A549 (cell line): ENCODE measurements around the gene PRR12. TPM values are rescaled to one million over a fixed set of nuclear protein-coding genes. Genes with fewer than 3 reads are reported as not detected.

ENCODE experiments used
- ATAC-seq, 2 experiments: fragments of 200-7000 bp in 1 of 2; fragments of >200 bp in 1 of 2; cut with Nextera tagmentation in 1 of 2; cut with Tn5 transposase in 1 of 2; 3 replicates each; pipeline versions ENCODE4 v1.8.0 to v1.9.1; 2018 to 2020; ENCODE audit warnings: mild to moderate bottlenecking in 1 of 2, moderate library complexity in 1 of 2
- CTCF ChIA-PET: fragments of 300-600 bp; sonication (Branson Sonifier 250); formaldehyde crosslinking; extraction: SDS; loops from one replicate; lab custom pipeline; 2021; ENCODE audit warnings: antibody characterized with exemption, inconsistent platforms; lab: Yijun Ruan, JAX
- POLR2A ChIA-PET: fragments of 350-600 bp; formaldehyde crosslinking; extraction: SDS; loops from one replicate; lab custom pipeline; 2021; ENCODE audit warnings: antibody characterized with exemption, inconsistent platforms; lab: Yijun Ruan, JAX
- DNase-seq, 2 experiments: peaks; one replicate each; pipeline versions ENCODE4 v3.0.0 to v3.0.0-alpha.2; 2011 to 2016; ENCODE audit warnings: low read depth in 1 of 2, low spot score in 1 of 2
- FAIRE-seq: peaks from 2 replicates; lab custom pipeline; 2011; peaks lifted over from hg19 to GRCh38; lab: Jason Lieb, UNC
- H3K27ac ChIP-seq, 2 experiments: fragments of >200 bp; sonication (Bioruptor Twin); formaldehyde crosslinking; 3 replicates each; pipeline ENCODE4 v1.5.1; 2016 to 2017
- H3K4me1 ChIP-seq: fragments of >200 bp; sonication (Bioruptor Twin); formaldehyde crosslinking; 3 replicates; pipeline ENCODE4 v1.6.1; 2016
- H3K4me2 ChIP-seq: fragments of >200 bp; sonication (Bioruptor Twin); formaldehyde crosslinking; 3 replicates; pipeline ENCODE4 v1.6.1; 2016
- H3K4me3 ChIP-seq: fragments of >200 bp; sonication (Bioruptor Twin); formaldehyde crosslinking; 3 replicates; pipeline ENCODE4 v1.5.1; 2016
- H3K9me3 ChIP-seq: fragments of >200 bp; sonication (Bioruptor Twin); formaldehyde crosslinking; 3 replicates; pipeline ENCODE4 v1.6.1; 2016
- CHD2 ChIP-seq: fragments of 150-350 bp; IDR thresholded peaks from 2 replicates; pipeline ENCODE4 v1.6.1; 2014; ENCODE audit warnings: low read length; ENCODE audit not compliant: partially characterized antibody
- CHD4 ChIP-seq: fragments of 200-600 bp; sonication (generic); IDR thresholded peaks from 2 replicates; pipeline ENCODE4 v1.6.1; 2016; ENCODE audit warnings: antibody characterized with exemption, mild to moderate bottlenecking, borderline replicate concordance
- EP300 ChIP-seq, 2 experiments: fragments of >200 bp; sonication (Bioruptor Twin); formaldehyde crosslinking; IDR thresholded peaks; 2 replicates in 1 of 2; 3 replicates in 1 of 2; pipeline ENCODE4 v1.6.1; 2016 to 2017
- ESRRA ChIP-seq: fragments of 150-350 bp; IDR thresholded peaks from 2 replicates; pipeline ENCODE4 v1.6.1; 2014; ENCODE audit warnings: mild to moderate bottlenecking, low read length, borderline replicate concordance
- FOXS1 ChIP-seq: fragments of 250-450 bp; sonication (Bioruptor Pico); IDR thresholded peaks from 2 replicates; pipeline ENCODE4 v1.5.0; 2020; ENCODE audit warnings: mild to moderate bottlenecking, moderate library complexity
- GATA3 ChIP-seq: IDR thresholded peaks from 2 replicates; pipeline ENCODE4 v1.6.1; 2012; ENCODE audit warnings: borderline replicate concordance
- HEYL ChIP-seq: fragments of 250-450 bp; sonication (Bioruptor Pico); IDR thresholded peaks from 2 replicates; pipeline ENCODE4 v1.8.0; 2021; ENCODE audit warnings: mild to moderate bottlenecking, moderate library complexity
- HOXB13 ChIP-seq: fragments of 250-450 bp; sonication (Bioruptor Pico); IDR thresholded peaks from 2 replicates; pipeline ENCODE4 v1.5.0; 2020; ENCODE audit warnings: low read depth, mild to moderate bottlenecking, moderate library complexity
- HOXB5 ChIP-seq: fragments of 250-450 bp; sonication (Bioruptor Pico); IDR thresholded peaks from 2 replicates; pipeline ENCODE4 v1.5.0; 2020; ENCODE audit warnings: mild to moderate bottlenecking, moderate library complexity
- KDM1A ChIP-seq: fragments of 200-600 bp; sonication (generic); IDR thresholded peaks from 2 replicates; pipeline ENCODE4 v1.6.1; 2016; ENCODE audit warnings: low read depth, mild to moderate bottlenecking
- MAFK ChIP-seq: fragments of 450-650 bp; IDR thresholded peaks from 2 replicates; pipeline ENCODE4 v1.6.1; 2014; ENCODE audit not compliant: partially characterized antibody
- NPAS2 ChIP-seq: fragments of 250-450 bp; sonication (Bioruptor Pico); IDR thresholded peaks from 2 replicates; pipeline ENCODE4 v1.8.0; 2022; ENCODE audit warnings: mild to moderate bottlenecking, moderate library complexity, borderline replicate concordance
- PHF8 ChIP-seq: fragments of 200-600 bp; sonication (generic); IDR thresholded peaks from 2 replicates; pipeline ENCODE4 v1.6.1; 2016; ENCODE audit warnings: low read depth, mild to moderate bottlenecking, antibody characterized with exemption, moderate library complexity, borderline replicate concordance
- POLR2AphosphoS2 ChIP-seq: conservative IDR thresholded peaks from 2 replicates; pipeline ENCODE4 v1.6.1; 2012; ENCODE audit warnings: low read length, improper control_type of control experiment, inconsistent platforms
- RAD21 ChIP-seq, 2 experiments: fragments of >200 bp in 1 of 2; sonication (Bioruptor Twin) in 1 of 2; formaldehyde crosslinking in 1 of 2; IDR thresholded peaks in 1 of 2; conservative IDR thresholded peaks in 1 of 2; 2 replicates in 1 of 2; 3 replicates in 1 of 2; pipeline ENCODE4 v1.6.1; 2012 to 2018; ENCODE audit warnings: inconsistent platforms in 1 of 2
- RCOR1 ChIP-seq: fragments of 150-350 bp; IDR thresholded peaks from 2 replicates; pipeline ENCODE4 v1.6.1; 2014; ENCODE audit warnings: antibody characterized with exemption, low read length, low read depth
- RNF2 ChIP-seq: fragments of 200-600 bp; sonication (generic); IDR thresholded peaks from 2 replicates; pipeline ENCODE4 v1.6.1; 2016; ENCODE audit warnings: low read depth, mild to moderate bottlenecking, antibody characterized with exemption, moderate library complexity, borderline replicate concordance
- TFCP2L1 ChIP-seq: fragments of 250-450 bp; sonication (Bioruptor Pico); IDR thresholded peaks from 2 replicates; pipeline ENCODE4 v1.5.0; 2021; ENCODE audit warnings: mild to moderate bottlenecking
- ZFP36 ChIP-seq: fragments of 450-650 bp; IDR thresholded peaks from 2 replicates; pipeline ENCODE4 v1.6.1; 2014; ENCODE audit warnings: borderline replicate concordance; ENCODE audit not compliant: partially characterized antibody
- WGBS: methylation state at CpG from one replicate; pipeline ENCODE4 v1.1.6; 2017; ENCODE audit errors: missing lambda C conversion rate; 5-methylcytosine and 5-hydroxymethylcytosine counted together
- polyA plus RNA-seq, 4 experiments: library from polyadenylated mRNA; depleted of rRNA in 3 of 4; stranded (reverse); fragments of >200 nt; fragmentation: RNase III in 1 of 4; extraction: RNeasy Plus Mini Kit Qiagen cat#74134 plus additional on column Dnase treatment in 1 of 4; gene quantifications; 2 replicates in 3 of 4; 3 replicates in 1 of 4; pipeline ENCODE4 v1.2.3, GENCODE V29; 2011 to 2017
- TF ChIP-seq, protein P1 (sequence below): fragments of >200 bp; sonication (Bioruptor Twin); formaldehyde crosslinking; IDR thresholded peaks from 3 replicates; pipeline ENCODE4 v1.6.1; 2016
- TF ChIP-seq, protein P2 (sequence below): IDR thresholded peaks from 2 replicates; pipeline ENCODE4 v1.6.1; 2012
- TF ChIP-seq, protein P3 (sequence below): fragments of >200 bp; sonication (Bioruptor Twin); formaldehyde crosslinking; IDR thresholded peaks from 3 replicates; pipeline ENCODE4 v1.5.1; 2016
- TF ChIP-seq, protein P4 (sequence below): IDR thresholded peaks from 2 replicates; pipeline ENCODE4 v1.6.1; 2012
- TF ChIP-seq, protein P5 (sequence below): fragments of >200 bp; sonication (Bioruptor Twin); formaldehyde crosslinking; IDR thresholded peaks from 2 replicates; pipeline ENCODE4 v1.6.1; 2016
- TF ChIP-seq, protein P6 (sequence below): fragments of 250-450 bp; sonication (Bioruptor Pico); IDR thresholded peaks from 2 replicates; pipeline ENCODE4 v1.5.0; 2020; ENCODE audit warnings: low read depth, mild to moderate bottlenecking, moderate library complexity

PRR12 gene
- polyA plus RNA-seq, 2 of the 4 experiments (the other 2 are of a cell fraction), result 0.78 to 15.6 TPM

DNA sequence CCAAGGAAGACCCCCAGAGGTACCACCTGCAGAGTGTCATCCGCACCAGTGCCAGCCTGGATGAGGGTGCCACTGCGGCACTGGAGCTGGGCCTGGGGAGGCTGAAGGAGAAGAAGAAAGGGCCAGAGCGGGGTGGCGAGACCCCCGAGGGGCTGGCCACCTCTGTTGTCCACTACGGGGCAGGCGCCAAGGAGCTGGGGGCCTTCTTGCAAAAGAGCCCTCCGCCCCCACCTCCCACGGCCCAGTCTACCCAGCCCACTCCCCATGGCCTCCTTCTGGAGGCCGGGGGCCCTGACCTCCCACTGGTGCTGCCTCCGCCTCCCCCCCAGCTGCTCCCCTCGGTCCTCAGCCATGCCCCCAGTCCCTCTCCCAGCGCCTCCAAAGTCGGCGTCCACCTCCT, 5.4 kb downstream of the PRR12 start:
- Histone ChIP-seq H3K9me3 (no peaks in the 10 kb centered on the region), H3K4me3 (no peak overlapping the region)
- CTCF ChIA-PET, result interaction anchor here (0.8 to 3.1 kb wide), 6 partner anchors 14 to 75 kb away, joined by 3 to 13 read pairs (median 5); no protein-coding TSS in a partner anchor
- TF ChIP-seq RNF2, result no peak
- no peak for TF ChIP-seq MAFK
- TF ChIP-seq PHF8, result no peak
- no peak for TF ChIP-seq EP300 (IDR thresholded peaks at IDR 0.05)
- no peak for TF ChIP-seq RCOR1
- TF ChIP-seq KDM1A, result no peak
- no peak for TF ChIP-seq GATA3
- TF ChIP-seq, all 56 proteins: peak for 0
- POLR2A ChIA-PET, result no interaction called here
- Histone ChIP-seq H3K4me2 (no peak overlapping the region), H3K27ac (no peak overlapping the region), H3K4me1 (peaks cover 7% of the 10 kb centered on the region)
- FAIRE-seq, result no peak
- no peak for ATAC-seq
- DNase-seq, result no peak
- WGBS, result 94% methylated on average over 14 of the region's 15 CpGs

DNA sequence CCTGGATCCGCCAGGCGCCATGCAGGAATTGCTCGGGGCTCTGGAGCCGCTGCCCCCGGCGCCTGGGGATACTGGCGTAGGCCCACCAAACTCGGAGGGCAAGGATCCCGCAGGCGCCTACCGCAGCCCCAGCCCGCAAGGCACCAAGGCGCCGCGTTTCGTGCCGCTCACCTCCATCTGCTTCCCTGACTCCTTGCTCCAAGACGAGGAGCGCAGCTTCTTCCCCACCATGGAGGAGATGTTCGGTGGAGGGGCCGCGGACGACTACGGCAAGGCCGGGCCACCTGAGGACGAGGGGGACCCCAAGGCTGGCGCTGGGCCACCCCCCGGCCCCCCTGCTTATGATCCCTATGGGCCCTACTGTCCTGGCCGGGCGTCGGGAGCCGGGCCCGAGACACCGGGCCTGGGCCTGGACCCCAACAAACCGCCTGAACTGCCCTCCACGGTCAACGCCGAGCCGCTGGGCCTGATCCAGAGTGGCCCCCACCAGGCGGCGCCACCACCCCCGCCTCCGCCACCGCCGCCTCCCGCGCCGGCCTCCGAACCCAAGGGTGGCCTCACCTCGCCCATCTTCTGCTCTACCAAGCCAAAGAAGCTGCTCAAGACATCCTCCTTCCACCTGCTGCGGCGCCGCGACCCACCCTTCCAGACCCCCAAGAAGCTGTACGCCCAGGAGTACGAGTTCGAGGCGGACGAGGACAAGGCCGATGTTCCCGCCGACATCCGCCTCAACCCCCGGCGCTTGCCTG, 6.1 kb downstream of the PRR12 start:
- DNase-seq (no peak), ATAC-seq (no peak), FAIRE-seq (no peak)
- 97% methylated on average over 63 of the region's 65 CpGs for WGBS
- ChIA-PET POLR2A (interaction anchor here (0.5 kb wide), 1 partner anchor 50 kb away, joined by 6 read pairs; no protein-coding TSS in a partner anchor), CTCF (interaction anchor here (0.5 to 3.1 kb wide), 8 partner anchors 14 to 398 kb away, joined by 3 to 13 read pairs (median 4); no protein-coding TSS in a partner anchor)
- Histone ChIP-seq H3K27ac (no peak overlapping the region), H3K4me3 (no peak overlapping the region), H3K4me1 (peaks cover 7% of the 10 kb centered on the region), H3K9me3 (no peaks in the 10 kb centered on the region), H3K4me2 (no peak overlapping the region)
- TF ChIP-seq NPAS2 (CRISPR knock-in tag) (no peak), CHD4 (no peak), MAFK (no peak), HEYL (CRISPR knock-in tag) (no peak), HOXB13 (CRISPR knock-in tag) (no peak), CHD2 (no peak), RAD21 (conservative IDR thresholded peaks at IDR 0.05 in 1 of 2, IDR thresholded peaks at IDR 0.05 in 1 of 2) (no peak), POLR2AphosphoS2 (no peak), ZFP36 (no peak), HOXB5 (no peak), TFCP2L1 (CRISPR knock-in tag) (no peak), ESRRA (no peak), GATA3 (no peak), FOXS1 (CRISPR knock-in tag) (no peak)
- TF ChIP-seq, protein P1, sequence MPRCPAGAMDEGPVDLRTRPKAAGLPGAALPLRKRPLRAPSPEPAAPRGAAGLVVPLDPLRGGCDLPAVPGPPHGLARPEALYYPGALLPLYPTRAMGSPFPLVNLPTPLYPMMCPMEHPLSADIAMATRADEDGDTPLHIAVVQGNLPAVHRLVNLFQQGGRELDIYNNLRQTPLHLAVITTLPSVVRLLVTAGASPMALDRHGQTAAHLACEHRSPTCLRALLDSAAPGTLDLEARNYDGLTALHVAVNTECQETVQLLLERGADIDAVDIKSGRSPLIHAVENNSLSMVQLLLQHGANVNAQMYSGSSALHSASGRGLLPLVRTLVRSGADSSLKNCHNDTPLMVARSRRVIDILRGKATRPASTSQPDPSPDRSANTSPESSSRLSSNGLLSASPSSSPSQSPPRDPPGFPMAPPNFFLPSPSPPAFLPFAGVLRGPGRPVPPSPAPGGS, result no peak
- TF ChIP-seq, protein P2, sequence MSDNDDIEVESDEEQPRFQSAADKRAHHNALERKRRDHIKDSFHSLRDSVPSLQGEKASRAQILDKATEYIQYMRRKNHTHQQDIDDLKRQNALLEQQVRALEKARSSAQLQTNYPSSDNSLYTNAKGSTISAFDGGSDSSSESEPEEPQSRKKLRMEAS, result no peak
- TF ChIP-seq, protein P3, sequence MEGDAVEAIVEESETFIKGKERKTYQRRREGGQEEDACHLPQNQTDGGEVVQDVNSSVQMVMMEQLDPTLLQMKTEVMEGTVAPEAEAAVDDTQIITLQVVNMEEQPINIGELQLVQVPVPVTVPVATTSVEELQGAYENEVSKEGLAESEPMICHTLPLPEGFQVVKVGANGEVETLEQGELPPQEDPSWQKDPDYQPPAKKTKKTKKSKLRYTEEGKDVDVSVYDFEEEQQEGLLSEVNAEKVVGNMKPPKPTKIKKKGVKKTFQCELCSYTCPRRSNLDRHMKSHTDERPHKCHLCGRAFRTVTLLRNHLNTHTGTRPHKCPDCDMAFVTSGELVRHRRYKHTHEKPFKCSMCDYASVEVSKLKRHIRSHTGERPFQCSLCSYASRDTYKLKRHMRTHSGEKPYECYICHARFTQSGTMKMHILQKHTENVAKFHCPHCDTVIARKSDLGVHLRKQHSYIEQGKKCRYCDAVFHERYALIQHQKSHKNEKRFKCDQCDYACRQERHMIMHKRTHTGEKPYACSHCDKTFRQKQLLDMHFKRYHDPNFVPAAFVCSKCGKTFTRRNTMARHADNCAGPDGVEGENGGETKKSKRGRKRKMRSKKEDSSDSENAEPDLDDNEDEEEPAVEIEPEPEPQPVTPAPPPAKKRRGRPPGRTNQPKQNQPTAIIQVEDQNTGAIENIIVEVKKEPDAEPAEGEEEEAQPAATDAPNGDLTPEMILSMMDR, result no peak; the same call in 2 of the 3 replicates
- TF ChIP-seq, protein P4, sequence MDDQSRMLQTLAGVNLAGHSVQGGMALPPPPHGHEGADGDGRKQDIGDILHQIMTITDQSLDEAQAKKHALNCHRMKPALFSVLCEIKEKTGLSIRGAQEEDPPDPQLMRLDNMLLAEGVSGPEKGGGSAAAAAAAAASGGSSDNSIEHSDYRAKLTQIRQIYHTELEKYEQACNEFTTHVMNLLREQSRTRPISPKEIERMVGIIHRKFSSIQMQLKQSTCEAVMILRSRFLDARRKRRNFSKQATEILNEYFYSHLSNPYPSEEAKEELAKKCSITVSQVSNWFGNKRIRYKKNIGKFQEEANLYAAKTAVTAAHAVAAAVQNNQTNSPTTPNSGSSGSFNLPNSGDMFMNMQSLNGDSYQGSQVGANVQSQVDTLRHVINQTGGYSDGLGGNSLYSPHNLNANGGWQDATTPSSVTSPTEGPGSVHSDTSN, result no peak
- TF ChIP-seq, protein P5, sequence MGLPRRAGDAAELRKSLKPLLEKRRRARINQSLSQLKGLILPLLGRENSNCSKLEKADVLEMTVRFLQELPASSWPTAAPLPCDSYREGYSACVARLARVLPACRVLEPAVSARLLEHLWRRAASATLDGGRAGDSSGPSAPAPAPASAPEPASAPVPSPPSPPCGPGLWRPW, result no peak
- TF ChIP-seq, protein P6, sequence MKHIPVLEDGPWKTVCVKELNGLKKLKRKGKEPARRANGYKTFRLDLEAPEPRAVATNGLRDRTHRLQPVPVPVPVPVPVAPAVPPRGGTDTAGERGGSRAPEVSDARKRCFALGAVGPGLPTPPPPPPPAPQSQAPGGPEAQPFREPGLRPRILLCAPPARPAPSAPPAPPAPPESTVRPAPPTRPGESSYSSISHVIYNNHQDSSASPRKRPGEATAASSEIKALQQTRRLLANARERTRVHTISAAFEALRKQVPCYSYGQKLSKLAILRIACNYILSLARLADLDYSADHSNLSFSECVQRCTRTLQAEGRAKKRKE, result no peak
